HUES64 (cell line): ENCODE results near the gene KATNB1.
"Not testable (repeated sequence)": the region's sequence is repeated elsewhere in the genome, so short reads cannot be mapped to it uniquely, and the experiment has no call there.

Experiments
- H3K27ac ChIP-seq: 2 replicates; pipeline ENCODE4 v1.7.0; 2013; ENCODE audit warnings: low read depth, low read length, inconsistent platforms
- H3K27me3 ChIP-seq: 2 replicates; pipeline ENCODE4 v1.6.1; 2013; ENCODE audit warnings: mild to moderate bottlenecking, low read length; ENCODE audit not compliant: insufficient read depth
- H3K36me3 ChIP-seq: 2 replicates; pipeline ENCODE4 v1.6.1; 2013; ENCODE audit warnings: mild to moderate bottlenecking, low read length; ENCODE audit not compliant: insufficient read depth
- H3K4me1 ChIP-seq: 2 replicates; pipeline ENCODE4 v1.6.1; 2013; ENCODE audit warnings: mild to moderate bottlenecking, low read length, moderate library complexity; ENCODE audit not compliant: insufficient read depth
- H3K4me3 ChIP-seq: 2 replicates; pipeline ENCODE4 v1.5.1; 2013; ENCODE audit warnings: mild to moderate bottlenecking, low read length, moderate library complexity
- H3K9ac ChIP-seq: 2 replicates; pipeline ENCODE4 v1.6.1; 2013; ENCODE audit warnings: mild to moderate bottlenecking, low read depth, low read length
- H3K9me3 ChIP-seq: 2 replicates; pipeline ENCODE4 v1.6.1; 2013; ENCODE audit warnings: low read depth, low read length; ENCODE audit not compliant: insufficient read depth
- WGBS: fragments of 150-250, 120-280 bp; methylation state at CpG from one replicate; pipeline ENCODE4 v1.1.7; 2013; ENCODE audit warnings: missing lambda C conversion rate; 5-methylcytosine and 5-hydroxymethylcytosine counted together

The KATNB1 gene

DNA sequence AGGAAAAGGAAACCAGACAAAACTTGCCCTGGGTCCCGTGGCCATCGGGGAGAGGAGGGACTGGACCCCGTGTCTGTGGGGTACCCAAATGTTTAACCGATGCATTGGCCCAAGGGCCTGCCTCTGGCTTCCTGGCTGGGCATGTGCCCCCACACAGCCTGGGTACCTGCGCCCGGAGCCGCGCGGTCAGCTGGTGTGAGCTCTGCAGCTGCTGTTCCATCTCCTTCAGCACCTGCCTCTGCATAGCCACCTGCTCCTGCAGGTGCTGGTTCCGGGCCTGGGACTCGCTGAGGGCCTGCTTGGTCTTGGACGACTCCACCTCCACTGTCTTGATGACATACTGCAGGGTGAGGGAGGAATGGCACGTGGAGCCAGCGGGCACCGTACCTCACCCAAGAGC, 34.8 kb downstream of the KATNB1 start:
- Histone ChIP-seq H3K27me3 (no peaks in the 10 kb centered on the region), H3K27ac (no peak overlapping the region), H3K9ac (no peak overlapping the region), H3K4me1 (peaks cover 7% of the 10 kb centered on the region), H3K4me3 (no peak overlapping the region), H3K36me3 (peaks cover 3% of the 10 kb centered on the region; the same call in 1 of the 2 replicates), H3K9me3 (no peaks in the 10 kb centered on the region)
- 92% methylated on average over 15 of the region's 15 CpGs for WGBS

DNA sequence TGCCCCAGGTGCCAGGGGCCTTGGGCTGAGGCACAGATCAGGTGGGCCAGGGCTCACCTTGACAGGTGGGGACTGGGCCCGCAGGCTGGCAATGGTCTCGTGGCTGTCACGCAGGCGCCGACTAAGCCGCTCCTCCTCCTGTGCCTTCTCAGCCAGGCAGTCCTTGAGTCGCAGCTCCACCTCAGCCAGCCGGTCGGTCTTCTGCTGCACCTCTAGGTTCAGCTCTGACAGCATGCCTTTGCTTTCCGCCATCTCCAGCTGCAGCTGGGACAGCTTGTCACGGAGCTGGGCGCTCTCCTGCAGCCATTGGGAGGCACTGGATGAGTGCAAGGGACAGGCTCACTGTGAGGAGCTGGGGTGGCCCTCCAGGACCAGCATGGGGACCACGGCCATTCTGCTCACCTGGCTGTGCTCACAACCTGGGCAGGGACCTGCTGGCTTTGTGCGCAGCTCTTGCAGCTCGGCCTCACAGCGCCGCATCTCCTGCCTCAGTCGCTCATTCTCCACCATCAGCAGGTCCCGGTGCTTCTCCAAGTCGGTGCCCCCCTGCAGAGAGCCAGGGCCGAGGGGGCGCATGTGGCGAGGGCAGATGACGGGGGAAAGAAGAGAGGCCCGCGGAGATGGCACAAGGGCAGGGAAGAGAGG, 35.7 kb downstream of the KATNB1 start:
- whole genome bisulfite sequencing: 94% methylated on average over 26 of the region's 26 CpGs
- Histone ChIP-seq H3K27ac (no peak overlapping the region), H3K9me3 (no peaks in the 10 kb centered on the region), H3K27me3 (no peaks in the 10 kb centered on the region), H3K4me1 (peaks cover 12% of the 10 kb centered on the region), H3K9ac (no peak overlapping the region), H3K36me3 (peaks cover 3% of the 10 kb centered on the region; the same call in 1 of the 2 replicates), H3K4me3 (no peak overlapping the region)

DNA sequence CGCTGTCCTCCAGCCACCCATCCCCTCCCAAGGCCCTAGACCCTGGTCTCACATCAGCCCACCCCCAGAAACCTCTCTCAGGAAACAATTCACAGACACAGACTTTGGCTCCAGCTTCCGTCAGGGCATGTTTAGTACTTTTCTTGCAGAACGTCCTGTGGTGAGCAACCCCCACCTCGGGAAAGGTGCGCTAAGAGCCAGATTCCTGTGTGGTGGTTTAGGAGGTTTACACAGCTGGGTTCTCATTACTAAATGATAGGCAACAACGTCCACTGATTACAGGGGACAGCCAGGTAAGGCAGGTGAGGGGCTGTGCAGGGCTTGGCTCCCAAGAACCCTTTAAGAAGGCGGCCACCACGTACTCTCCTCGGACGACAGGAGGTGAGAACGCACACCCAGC, 37.4 kb downstream of the KATNB1 start:
- WGBS: 93% methylated on average over 11 of the region's 11 CpGs
- H3K27me3 ChIP-seq: no peaks in the 10 kb centered on the region
- no peak overlapping the region for H3K4me3 ChIP-seq
- H3K9me3 ChIP-seq: no peaks in the 10 kb centered on the region
- no peak overlapping the region for H3K27ac ChIP-seq
- no peak overlapping the region for H3K9ac ChIP-seq
- peaks cover 3% of the 10 kb centered on the region; the same call in 1 of the 2 replicates for H3K36me3 ChIP-seq
- peaks cover 21% of the 10 kb centered on the region for H3K4me1 ChIP-seq

DNA sequence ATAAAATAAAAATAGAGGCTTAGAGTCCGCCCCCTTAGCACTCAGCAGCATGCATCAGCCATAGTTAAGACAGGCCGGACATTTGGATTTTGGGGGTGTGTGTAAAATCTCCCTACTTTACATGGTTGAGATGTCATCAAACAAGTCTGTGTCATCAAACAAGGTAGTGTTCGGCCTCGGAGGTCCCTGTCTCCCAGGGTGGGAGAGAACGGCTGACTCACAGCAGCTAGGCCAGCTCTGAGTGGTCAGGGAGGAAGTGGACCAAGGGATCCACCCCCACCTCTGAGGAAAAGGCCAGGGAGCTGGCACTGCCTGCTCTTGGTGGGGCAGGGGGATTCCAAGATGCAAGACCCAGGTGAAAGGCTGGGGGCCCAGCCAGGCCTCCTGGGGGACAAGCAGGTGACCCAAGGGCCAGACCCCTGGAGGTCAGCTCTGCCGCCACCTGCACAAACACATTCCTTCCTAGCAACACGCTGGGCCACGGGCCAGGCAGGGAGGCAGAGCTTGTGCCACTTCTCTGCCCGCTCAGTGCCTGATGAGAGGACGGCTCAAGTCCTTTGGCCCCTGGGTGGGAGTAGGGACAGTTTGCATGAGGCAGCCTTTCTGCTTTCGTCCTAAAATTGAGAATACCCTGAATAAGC, 38.2 kb downstream of the KATNB1 start:
- 94% methylated on average over 10 of the region's 11 CpGs for WGBS
- H3K9ac ChIP-seq: no peak overlapping the region
- peaks cover 3% of the 10 kb centered on the region; the same call in 1 of the 2 replicates for H3K36me3 ChIP-seq
- H3K4me1 ChIP-seq: peaks cover 21% of the 10 kb centered on the region
- H3K9me3 ChIP-seq: no peaks in the 10 kb centered on the region
- H3K27ac ChIP-seq: no peak overlapping the region
- H3K4me3 ChIP-seq: no peak overlapping the region
- H3K27me3 ChIP-seq: no peaks in the 10 kb centered on the region

DNA sequence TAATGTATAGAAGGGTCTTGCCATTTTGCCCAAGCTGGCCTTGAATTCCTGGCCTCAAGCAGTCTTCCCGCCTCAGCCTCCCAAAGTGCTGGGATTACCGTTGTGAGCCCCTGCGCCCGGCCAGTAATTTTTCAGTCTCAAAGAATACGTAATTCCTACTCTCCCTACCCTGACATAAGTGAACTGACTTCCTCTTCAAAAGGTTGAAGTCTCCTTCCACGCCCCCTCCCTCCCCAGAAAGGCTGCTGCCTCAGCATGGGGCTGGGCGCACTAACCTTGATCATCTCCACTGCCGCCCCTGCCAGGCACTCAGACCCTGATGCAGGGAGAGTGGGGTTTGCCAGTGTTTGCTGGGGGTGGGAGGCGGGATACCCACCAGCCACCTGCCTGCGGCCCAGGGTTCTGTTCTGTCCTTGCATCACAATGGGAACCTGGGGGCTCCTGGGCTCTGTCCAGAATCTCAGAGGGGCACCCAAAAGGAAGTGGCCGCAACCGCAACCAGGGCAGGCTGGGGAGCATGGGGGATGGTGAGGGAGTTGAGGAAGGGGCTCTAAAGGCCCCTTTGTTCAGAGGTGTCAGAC, 39.2 kb downstream of the KATNB1 start:
- Histone ChIP-seq H3K4me3 (no peak overlapping the region), H3K9ac (no peak overlapping the region), H3K27ac (no peak overlapping the region), H3K36me3 (peaks cover 3% of the 10 kb centered on the region; the same call in 1 of the 2 replicates), H3K4me1 (peaks cover 21% of the 10 kb centered on the region), H3K9me3 (no peaks in the 10 kb centered on the region), H3K27me3 (no peaks in the 10 kb centered on the region)
- 53% methylated on average over 12 of the region's 12 CpGs for WGBS

DNA sequence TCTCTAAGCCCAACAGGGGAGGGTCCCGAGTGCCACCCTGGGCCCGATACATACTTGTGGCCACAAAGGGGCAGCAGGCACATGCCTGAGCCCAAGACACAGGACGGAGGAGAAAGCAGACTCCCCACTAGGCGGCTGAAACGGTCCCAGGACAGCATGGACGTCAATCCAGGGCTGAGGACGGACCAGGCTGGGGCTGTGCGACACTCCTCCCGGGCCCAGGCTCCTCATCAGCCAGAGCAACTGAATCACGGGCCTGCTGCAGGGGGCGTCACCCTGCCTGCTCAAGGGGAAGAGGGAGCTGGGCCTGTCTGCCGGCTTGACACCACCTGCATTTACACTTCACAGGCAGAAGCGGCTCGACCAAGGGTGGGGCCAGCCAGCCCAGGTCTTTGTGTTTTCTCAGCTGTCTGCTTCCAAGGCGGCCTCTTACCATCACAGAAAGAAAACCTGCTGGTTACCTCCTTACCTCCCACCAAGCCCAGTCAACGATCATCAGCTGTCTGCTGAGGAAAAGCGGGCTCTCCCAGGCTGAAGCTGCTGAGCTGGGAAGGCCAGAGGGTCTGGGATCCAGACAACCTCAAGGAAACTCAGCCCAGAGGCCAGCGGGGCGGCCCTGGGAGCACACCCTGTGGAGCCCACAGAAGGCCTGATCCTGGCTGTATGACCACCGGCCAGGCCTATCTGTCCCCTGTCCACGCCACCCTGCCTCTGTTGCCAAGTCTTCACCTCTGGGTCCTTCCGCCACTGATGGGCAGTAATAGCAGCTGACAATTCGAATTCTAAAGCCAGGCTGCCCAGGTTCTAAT, 40.3 kb downstream of the KATNB1 start:
- H3K9me3 ChIP-seq: no peaks in the 10 kb centered on the region
- H3K27ac ChIP-seq: peak overlapping the region; percentile 39; the same call in 1 of the 2 replicates
- no peak overlapping the region for H3K4me3 ChIP-seq
- H3K9ac ChIP-seq: no peak overlapping the region
- peaks cover 21% of the 10 kb centered on the region for H3K4me1 ChIP-seq
- no peaks in the 10 kb centered on the region for H3K36me3 ChIP-seq
- no peaks in the 10 kb centered on the region for H3K27me3 ChIP-seq
- 10% methylated on average over 23 of the region's 23 CpGs for WGBS

DNA sequence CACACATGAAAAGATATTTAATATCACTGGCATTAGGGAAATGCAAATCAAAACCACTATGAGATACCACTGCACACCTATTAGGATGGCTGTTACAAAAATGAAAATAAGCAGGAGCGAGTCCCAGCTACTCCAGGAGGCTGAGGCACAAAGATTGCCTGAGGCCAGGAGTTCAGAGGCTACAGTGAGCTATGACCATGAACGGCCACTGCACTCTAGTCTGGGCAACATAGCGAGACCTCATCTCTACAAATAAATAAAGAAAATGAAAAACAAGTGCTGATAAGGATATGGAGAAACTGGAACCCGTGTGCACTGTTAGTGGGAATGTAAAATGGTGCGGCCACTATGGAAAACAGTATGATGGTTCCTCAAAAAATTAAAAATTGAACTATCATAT, 43.1 kb downstream of the KATNB1 start:
- Histone ChIP-seq H3K4me3 (no peak overlapping the region), H3K9ac (no peak overlapping the region), H3K4me1 (peaks cover 21% of the 10 kb centered on the region), H3K9me3 (no peaks in the 10 kb centered on the region), H3K27me3 (no peaks in the 10 kb centered on the region), H3K27ac (no peak overlapping the region), H3K36me3 (no peaks in the 10 kb centered on the region)
- 95% methylated on average over 4 of the region's 5 CpGs for WGBS

DNA sequence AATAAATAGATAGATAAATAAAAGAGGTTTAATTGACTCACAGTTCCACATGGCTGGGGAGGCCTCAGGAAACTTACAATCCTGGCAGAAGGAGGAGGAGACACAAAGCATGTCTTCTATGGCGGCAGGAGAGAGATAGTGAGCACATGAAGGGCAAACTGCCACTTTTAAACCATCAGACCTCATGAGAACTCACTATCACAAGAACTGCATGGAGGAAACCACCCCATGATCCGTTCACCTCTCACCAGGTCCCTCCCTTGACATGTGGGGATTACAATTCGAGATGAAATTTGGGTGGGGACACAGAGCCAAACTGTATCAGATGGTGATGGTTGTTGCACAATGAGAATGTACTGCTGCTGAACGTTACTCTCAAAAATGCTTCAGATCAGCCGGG, 44.3 kb downstream of the KATNB1 start:
- H3K4me3 ChIP-seq, H3K9me3 ChIP-seq, H3K27me3 ChIP-seq, H3K9ac ChIP-seq, H3K36me3 ChIP-seq, H3K27ac ChIP-seq: not testable (repeated sequence)
- 96% methylated on average over 4 of the region's 5 CpGs for WGBS
- H3K4me1 ChIP-seq: peaks cover 19% of the 10 kb centered on the region

DNA sequence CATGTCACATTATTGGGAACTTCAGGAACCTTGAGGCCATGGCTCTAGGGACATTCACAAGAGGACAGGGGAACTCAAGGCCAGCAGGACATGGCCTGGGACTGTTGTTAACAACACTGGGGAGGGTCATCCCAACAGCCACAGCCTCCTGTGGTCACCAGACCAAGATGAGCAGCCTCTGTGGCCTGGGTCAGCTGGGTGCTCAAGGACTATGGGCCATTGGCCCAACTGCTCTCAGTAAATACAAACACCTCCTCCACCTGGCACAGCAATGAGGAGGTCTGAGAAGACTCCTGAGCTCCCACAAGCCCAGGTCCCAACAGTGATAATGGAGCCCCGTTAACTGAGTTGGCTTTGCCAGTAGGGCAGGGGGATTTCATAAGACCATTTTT, 45.8 kb downstream of the KATNB1 start:
- 100% methylated on average over 1 of the region's 1 CpG for WGBS
- Histone ChIP-seq H3K9ac (no peak overlapping the region), H3K4me1 (peaks cover 8% of the 10 kb centered on the region), H3K36me3 (no peaks in the 10 kb centered on the region), H3K4me3 (no peak overlapping the region), H3K9me3 (no peaks in the 10 kb centered on the region), H3K27me3 (no peaks in the 10 kb centered on the region), H3K27ac (no peak overlapping the region)

DNA sequence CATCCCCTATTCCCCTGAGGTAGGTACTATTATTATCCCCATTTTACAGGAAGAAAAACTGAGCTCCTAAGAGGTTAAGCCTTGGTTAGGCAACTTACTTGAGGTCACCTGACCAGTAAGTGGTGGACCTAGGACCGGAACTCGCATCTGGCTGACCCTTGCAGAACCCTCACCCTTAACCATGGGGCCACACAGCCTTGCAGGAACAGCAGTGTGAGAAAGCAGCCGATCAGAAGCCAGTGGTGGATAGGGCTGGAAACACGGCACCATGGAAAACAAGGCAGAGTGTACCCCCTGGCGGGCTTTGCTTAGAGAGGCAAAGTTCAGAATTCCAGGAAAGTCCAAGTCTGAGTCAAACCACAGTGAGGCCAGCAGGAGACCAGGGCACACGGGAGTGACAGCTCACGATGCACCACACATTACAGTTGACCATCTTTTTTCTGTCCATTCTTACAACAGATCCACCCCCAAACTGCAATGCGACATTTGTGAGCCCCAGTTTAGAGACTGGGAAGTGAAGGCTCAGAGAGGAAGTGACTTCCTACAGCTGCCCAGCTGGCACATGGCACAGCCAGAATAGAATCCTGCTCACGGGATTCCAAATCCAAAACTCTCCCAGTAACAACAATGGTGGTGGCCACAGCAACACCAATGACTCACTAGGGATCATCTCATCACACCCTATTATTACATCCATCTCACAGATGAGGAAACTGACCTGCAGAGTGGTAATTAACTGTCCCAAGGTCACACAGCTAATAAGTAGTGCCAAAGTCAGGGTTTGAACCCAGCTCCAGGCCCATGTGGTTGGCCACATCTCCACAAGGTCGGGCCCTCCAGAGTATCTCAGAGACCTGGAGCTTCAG, 46.4 kb downstream of the KATNB1 start:
- Histone ChIP-seq H3K4me3 (no peak overlapping the region), H3K4me1 (peaks cover 3% of the 10 kb centered on the region; the same call in 1 of the 2 replicates), H3K9me3 (no peaks in the 10 kb centered on the region), H3K36me3 (no peaks in the 10 kb centered on the region), H3K27me3 (no peaks in the 10 kb centered on the region), H3K9ac (no peak overlapping the region), H3K27ac (no peak overlapping the region)
- WGBS: 91% methylated on average over 10 of the region's 10 CpGs
